Measurements from ENCODE around the gene ZNF280A.

DNA sequence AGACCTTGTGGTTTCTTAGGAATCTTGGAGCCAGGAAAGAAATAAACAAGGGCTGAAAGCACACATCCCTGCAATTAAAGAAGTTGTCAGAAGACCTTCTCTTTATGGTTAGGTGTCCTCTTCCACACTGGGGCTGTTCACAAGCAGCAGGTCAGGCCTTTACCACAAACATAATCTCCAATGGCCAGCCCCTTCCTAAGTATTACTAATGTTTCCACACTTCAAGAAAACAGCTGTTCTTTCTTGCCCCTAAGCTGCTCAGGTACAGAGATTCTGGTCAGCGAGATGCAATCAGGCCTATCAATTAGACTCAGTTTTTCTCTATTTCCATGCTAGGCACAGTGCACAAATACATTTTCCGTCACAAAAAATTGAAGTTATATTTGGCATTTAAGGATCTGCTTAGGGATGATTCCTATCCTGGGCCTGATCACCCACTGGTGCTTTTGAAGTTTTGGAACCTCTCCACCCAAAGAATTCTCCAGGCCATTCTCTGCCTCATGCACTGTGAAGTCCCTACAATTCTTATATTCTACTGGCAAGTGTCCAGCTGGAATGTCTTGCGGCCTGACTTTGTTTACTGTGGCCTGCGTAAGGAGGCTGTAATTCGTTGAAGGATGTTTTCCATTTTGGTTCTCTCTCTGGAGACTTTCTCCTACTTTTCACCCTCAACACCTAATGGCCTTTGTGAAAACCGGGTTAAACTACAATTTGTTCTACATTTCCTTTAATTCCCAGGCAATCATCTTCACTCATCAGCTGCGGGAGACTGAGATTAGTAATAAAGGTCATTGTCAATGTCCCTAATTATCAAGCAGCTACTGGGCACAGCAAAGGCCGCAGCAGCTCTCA lies 33.9 kb upstream of the ZNF280A start:
- TF ChIP-seq EZH2 (IDR thresholded peaks at IDR 0.05) (no peak), POLR2AphosphoS5 (IDR thresholded peaks at IDR 0.05; ENCODE audit: borderline replicate concordance, low read depth, low read length) (no peak), FOXP2 (optimal IDR thresholded peaks at IDR 0.05; ENCODE audit: control extremely low read depth, extremely low read length, insufficient read depth) (no peak)

Measured in SK-N-MC (cell line).